ENCODE data around the gene GALNT18. TPM values are rescaled to one million over a fixed set of nuclear protein-coding genes. Genes with fewer than 3 reads are reported as not detected.

Gene GALNT18
- polyA plus RNA-seq, 1 donor from 2014 or later, result 7.6 TPM

DNA sequence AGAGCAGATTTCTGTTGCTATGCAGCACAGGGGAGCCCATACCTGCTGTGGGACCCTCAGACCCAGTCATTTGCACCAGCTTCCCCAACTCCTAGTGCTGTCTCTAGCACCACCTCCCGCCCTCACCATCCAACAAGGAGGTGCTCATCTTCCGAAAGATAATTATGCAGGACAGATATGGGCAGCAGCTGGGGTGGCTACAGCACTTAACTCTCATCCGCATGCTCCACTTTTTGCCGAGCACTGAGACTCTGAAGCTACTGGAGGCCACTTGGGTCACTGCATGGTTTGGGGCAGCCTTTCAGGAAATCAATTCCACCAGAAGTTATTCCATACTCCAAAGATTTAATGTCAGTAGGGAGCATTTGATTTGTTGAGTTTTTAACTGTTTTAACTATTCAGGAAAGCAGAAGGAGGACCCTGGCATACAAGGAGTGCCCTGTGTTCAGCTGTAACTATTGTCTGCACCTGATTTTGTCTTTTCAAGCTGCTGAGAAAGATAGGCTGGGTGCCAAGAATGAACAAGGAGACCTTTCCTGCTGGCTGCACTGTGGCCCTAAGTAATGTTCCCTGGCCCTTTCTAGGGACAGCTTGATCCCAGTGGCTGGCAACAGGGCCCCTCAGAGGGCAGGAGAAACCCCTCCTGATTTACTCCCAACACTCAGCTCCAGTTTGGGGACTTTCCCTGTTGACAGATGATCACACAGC, 201.5 kb downstream of the GALNT18 start:
- Histone ChIP-seq H3K9me2 (ENCODE audit: insufficient read depth, low read length) (no peaks in the 10 kb centered on the region), H3K9ac (ENCODE audit: low read length) (no peak overlapping the region), H3K27ac (ENCODE audit: low read length) (no peak overlapping the region), H3K4me3 (ENCODE audit: low read length) (no peak overlapping the region), H3K79me2 (replicated peaks; ENCODE audit: insufficient read depth, low read length) (no peaks in the 10 kb centered on the region), H3K36me3 (ENCODE audit: insufficient read depth, low read length) (no peaks in the 10 kb centered on the region), H4K20me1 (ENCODE audit: insufficient read depth) (no peaks in the 10 kb centered on the region), H3F3A (ENCODE audit: insufficient read depth, low read length, poor library complexity, severe bottlenecking) (no peaks in the 10 kb centered on the region), H3K27me3 (ENCODE audit: insufficient read depth, low read depth, low read length) (no peaks in the 10 kb centered on the region), H3K9me3 (ENCODE audit: low read length) (no peaks in the 10 kb centered on the region), H3K4me2 (ENCODE audit: low read length) (no peak overlapping the region), H2AFZ (ENCODE audit: low read depth, low read length) (no peak overlapping the region)
- TF ChIP-seq POLR2AphosphoS5 (IDR thresholded peaks at IDR 0.05), result no peak
- no peak for TF ChIP-seq SMC3 (conservative IDR thresholded peaks at IDR 0.05; ENCODE audit: poor library complexity)
- TF ChIP-seq, protein P1, sequence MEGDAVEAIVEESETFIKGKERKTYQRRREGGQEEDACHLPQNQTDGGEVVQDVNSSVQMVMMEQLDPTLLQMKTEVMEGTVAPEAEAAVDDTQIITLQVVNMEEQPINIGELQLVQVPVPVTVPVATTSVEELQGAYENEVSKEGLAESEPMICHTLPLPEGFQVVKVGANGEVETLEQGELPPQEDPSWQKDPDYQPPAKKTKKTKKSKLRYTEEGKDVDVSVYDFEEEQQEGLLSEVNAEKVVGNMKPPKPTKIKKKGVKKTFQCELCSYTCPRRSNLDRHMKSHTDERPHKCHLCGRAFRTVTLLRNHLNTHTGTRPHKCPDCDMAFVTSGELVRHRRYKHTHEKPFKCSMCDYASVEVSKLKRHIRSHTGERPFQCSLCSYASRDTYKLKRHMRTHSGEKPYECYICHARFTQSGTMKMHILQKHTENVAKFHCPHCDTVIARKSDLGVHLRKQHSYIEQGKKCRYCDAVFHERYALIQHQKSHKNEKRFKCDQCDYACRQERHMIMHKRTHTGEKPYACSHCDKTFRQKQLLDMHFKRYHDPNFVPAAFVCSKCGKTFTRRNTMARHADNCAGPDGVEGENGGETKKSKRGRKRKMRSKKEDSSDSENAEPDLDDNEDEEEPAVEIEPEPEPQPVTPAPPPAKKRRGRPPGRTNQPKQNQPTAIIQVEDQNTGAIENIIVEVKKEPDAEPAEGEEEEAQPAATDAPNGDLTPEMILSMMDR (IDR thresholded peaks at IDR 0.05; ENCODE audit: poor library complexity, severe bottlenecking), result no peak
- TF ChIP-seq EZH2 (IDR thresholded peaks at IDR 0.05; ENCODE audit: borderline replicate concordance, insufficient read depth, low read length, poor library complexity, severe bottlenecking), result no peak
- TF ChIP-seq MXI1 (conservative IDR thresholded peaks at IDR 0.05; ENCODE audit: poor library complexity, severe bottlenecking), result no peak
- TF ChIP-seq, protein P2, sequence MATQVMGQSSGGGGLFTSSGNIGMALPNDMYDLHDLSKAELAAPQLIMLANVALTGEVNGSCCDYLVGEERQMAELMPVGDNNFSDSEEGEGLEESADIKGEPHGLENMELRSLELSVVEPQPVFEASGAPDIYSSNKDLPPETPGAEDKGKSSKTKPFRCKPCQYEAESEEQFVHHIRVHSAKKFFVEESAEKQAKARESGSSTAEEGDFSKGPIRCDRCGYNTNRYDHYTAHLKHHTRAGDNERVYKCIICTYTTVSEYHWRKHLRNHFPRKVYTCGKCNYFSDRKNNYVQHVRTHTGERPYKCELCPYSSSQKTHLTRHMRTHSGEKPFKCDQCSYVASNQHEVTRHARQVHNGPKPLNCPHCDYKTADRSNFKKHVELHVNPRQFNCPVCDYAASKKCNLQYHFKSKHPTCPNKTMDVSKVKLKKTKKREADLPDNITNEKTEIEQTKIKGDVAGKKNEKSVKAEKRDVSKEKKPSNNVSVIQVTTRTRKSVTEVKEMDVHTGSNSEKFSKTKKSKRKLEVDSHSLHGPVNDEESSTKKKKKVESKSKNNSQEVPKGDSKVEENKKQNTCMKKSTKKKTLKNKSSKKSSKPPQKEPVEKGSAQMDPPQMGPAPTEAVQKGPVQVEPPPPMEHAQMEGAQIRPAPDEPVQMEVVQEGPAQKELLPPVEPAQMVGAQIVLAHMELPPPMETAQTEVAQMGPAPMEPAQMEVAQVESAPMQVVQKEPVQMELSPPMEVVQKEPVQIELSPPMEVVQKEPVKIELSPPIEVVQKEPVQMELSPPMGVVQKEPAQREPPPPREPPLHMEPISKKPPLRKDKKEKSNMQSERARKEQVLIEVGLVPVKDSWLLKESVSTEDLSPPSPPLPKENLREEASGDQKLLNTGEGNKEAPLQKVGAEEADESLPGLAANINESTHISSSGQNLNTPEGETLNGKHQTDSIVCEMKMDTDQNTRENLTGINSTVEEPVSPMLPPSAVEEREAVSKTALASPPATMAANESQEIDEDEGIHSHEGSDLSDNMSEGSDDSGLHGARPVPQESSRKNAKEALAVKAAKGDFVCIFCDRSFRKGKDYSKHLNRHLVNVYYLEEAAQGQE (IDR thresholded peaks at IDR 0.05; ENCODE audit: borderline replicate concordance), result no peak

DNA sequence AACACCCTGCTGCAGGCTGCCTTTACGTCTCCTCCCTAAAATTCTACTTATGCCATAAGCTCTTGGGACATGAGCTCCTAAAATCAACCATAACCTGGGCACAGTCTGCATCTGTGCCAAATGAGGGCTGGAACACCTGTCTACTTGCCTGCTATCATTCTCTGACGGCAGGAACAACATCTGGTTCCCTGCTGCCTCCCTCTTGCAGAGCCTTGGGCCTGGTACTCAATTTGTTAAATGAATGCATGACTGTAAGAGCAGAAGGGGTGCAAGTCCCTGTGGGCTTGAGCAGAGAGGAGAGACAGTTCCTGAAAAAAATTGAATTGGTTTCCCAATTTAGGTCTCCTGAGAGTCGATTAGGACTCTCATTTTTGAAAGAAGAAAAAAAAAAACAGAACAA, 202.1 kb downstream of the GALNT18 start:
- Histone ChIP-seq H3K27ac (ENCODE audit: low read length) (no peak overlapping the region), H2AFZ (ENCODE audit: low read depth, low read length) (no peak overlapping the region), H3K9me2 (ENCODE audit: insufficient read depth, low read length) (no peaks in the 10 kb centered on the region), H3F3A (ENCODE audit: insufficient read depth, low read length, poor library complexity, severe bottlenecking) (no peaks in the 10 kb centered on the region), H3K9ac (ENCODE audit: low read length) (no peak overlapping the region), H3K79me2 (replicated peaks; ENCODE audit: insufficient read depth, low read length) (no peaks in the 10 kb centered on the region), H3K4me2 (ENCODE audit: low read length) (no peak overlapping the region), H3K36me3 (ENCODE audit: insufficient read depth, low read length) (no peaks in the 10 kb centered on the region), H4K20me1 (ENCODE audit: insufficient read depth) (no peaks in the 10 kb centered on the region), H3K9me3 (ENCODE audit: low read length) (no peaks in the 10 kb centered on the region), H3K4me3 (ENCODE audit: low read length) (no peak overlapping the region), H3K27me3 (ENCODE audit: insufficient read depth, low read depth, low read length) (no peaks in the 10 kb centered on the region)
- TF ChIP-seq TAF1 (IDR thresholded peaks at IDR 0.05; ENCODE audit: low read depth), result no peak
- no peak for TF ChIP-seq RAD21 (conservative IDR thresholded peaks at IDR 0.05)
- TF ChIP-seq POLR2AphosphoS5 (IDR thresholded peaks at IDR 0.05), result no peak
- TF ChIP-seq, protein P2 (IDR thresholded peaks at IDR 0.05; ENCODE audit: borderline replicate concordance), result no peak
- TF ChIP-seq SMC3 (conservative IDR thresholded peaks at IDR 0.05; ENCODE audit: poor library complexity), result no peak
- no peak for TF ChIP-seq EZH2 (IDR thresholded peaks at IDR 0.05; ENCODE audit: borderline replicate concordance, insufficient read depth, low read length, poor library complexity, severe bottlenecking)
- TF ChIP-seq EP300 (conservative IDR thresholded peaks at IDR 0.05; ENCODE audit: poor library complexity, severe bottlenecking), result no peak
- TF ChIP-seq, protein P1 (IDR thresholded peaks at IDR 0.05; ENCODE audit: poor library complexity, severe bottlenecking), result no peak

Data from neural cell (in vitro differentiated cells).